ENCODE data around the gene GANAB. TPM values are rescaled to one million over a fixed set of nuclear protein-coding genes. Genes with fewer than 3 reads are reported as not detected.

GANAB gene
- total and polyA plus RNA-seq, 2 of the 13 experiments (the other 11 are each of a cell fraction or from before 2014, with no cell fraction given), result 99.5 to 234 TPM

DNA sequence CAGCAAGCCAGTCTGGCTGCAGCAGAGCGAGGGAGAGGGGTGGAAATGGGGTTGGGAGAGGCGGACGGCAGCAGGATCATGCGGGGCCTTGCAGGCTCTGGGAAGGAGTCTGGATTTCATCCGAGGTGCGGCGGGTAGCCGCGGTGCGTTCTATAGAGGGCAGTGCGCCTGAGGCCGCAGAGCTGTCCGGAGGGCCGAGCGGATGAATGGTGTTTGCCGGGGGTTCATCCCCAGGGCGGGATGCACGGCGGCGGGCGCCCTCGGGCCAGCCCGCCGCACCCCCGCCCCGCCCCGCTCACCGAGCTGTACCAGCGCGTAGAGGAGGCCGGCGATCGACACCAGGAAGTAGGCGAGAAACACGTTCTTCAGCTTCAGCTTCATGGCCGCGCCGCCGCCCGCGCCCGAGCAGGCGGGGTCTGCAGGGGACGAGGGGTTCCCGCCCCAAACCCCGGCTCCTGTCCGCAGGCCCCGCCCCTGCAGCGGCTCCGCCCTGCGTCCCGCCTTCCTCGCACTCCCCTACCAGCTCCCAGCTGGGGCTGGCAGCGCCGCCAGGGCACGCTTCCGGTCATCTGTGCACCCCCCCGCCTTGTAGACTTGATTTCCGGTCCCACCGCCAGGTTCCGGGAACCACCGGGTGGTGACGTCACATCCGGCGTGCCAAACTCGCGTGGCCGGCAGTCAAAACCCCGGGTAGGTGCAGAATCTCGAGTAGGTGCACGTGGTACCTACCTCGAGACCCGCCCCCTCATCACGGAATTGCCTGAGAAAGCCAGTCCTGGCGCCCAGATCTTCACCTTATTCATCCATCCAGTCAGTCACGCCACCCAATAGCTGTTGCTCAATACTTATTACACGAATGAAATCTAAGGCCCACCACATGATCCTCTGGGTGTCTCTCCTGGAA is 24.6 kb downstream of the GANAB start, which contains the start of gene B3GAT3 (continued):
- peak; percentile 82; the same call in 1 of the 2 replicates for TF ChIP-seq ZNF350 (CRISPR knock-in tag; IDR thresholded peaks at IDR 0.05; ENCODE audit: borderline replicate concordance, low read depth)
- TF ChIP-seq ZNF652 (CRISPR knock-in tag; IDR thresholded peaks at IDR 0.05; ENCODE audit: borderline replicate concordance, low read depth), result peak; percentile 50; the same call in 1 of the 2 replicates
- peak; percentile 57 for TF ChIP-seq PITX1 (CRISPR knock-in tag; IDR thresholded peaks at IDR 0.05)
- no peak; the same call in none of the 2 replicates for TF ChIP-seq ZNF670 (CRISPR knock-in tag; IDR thresholded peaks at IDR 0.05; ENCODE audit: borderline replicate concordance)
- TF ChIP-seq, protein P1, sequence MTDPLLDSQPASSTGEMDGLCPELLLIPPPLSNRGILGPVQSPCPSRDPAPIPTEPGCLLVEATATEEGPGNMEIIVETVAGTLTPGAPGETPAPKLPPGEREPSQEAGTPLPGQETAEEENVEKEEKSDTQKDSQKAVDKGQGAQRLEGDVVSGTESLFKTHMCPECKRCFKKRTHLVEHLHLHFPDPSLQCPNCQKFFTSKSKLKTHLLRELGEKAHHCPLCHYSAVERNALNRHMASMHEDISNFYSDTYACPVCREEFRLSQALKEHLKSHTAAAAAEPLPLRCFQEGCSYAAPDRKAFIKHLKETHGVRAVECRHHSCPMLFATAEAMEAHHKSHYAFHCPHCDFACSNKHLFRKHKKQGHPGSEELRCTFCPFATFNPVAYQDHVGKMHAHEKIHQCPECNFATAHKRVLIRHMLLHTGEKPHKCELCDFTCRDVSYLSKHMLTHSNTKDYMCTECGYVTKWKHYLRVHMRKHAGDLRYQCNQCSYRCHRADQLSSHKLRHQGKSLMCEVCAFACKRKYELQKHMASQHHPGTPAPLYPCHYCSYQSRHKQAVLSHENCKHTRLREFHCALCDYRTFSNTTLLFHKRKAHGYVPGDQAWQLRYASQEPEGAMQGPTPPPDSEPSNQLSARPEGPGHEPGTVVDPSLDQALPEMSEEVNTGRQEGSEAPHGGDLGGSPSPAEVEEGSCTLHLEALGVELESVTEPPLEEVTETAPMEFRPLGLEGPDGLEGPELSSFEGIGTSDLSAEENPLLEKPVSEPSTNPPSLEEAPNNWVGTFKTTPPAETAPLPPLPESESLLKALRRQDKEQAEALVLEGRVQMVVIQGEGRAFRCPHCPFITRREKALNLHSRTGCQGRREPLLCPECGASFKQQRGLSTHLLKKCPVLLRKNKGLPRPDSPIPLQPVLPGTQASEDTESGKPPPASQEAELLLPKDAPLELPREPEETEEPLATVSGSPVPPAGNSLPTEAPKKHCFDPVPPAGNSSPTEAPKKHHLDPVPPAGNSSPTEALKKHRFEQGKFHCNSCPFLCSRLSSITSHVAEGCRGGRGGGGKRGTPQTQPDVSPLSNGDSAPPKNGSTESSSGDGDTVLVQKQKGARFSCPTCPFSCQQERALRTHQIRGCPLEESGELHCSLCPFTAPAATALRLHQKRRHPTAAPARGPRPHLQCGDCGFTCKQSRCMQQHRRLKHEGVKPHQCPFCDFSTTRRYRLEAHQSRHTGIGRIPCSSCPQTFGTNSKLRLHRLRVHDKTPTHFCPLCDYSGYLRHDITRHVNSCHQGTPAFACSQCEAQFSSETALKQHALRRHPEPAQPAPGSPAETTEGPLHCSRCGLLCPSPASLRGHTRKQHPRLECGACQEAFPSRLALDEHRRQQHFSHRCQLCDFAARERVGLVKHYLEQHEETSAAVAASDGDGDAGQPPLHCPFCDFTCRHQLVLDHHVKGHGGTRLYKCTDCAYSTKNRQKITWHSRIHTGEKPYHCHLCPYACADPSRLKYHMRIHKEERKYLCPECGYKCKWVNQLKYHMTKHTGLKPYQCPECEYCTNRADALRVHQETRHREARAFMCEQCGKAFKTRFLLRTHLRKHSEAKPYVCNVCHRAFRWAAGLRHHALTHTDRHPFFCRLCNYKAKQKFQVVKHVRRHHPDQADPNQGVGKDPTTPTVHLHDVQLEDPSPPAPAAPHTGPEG (CRISPR knock-in tag; IDR thresholded peaks at IDR 0.05), result peak; percentile 24; the same call in 1 of the 2 replicates
- TF ChIP-seq ZNF841 (CRISPR knock-in tag; IDR thresholded peaks at IDR 0.05; ENCODE audit: borderline replicate concordance), result peak; percentile 53; the same call in 1 of the 2 replicates
- TF ChIP-seq, protein P2, sequence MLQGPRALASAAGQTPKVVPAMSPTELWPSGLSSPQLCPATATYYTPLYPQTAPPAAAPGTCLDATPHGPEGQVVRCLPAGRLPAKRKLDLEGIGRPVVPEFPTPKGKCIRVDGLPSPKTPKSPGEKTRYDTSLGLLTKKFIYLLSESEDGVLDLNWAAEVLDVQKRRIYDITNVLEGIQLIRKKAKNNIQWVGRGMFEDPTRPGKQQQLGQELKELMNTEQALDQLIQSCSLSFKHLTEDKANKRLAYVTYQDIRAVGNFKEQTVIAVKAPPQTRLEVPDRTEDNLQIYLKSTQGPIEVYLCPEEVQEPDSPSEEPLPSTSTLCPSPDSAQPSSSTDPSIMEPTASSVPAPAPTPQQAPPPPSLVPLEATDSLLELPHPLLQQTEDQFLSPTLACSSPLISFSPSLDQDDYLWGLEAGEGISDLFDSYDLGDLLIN (CRISPR knock-in tag; IDR thresholded peaks at IDR 0.05; ENCODE audit: borderline replicate concordance), result no peak
- no peak for TF ChIP-seq ADNP (CRISPR knock-in tag; IDR thresholded peaks at IDR 0.05)
- TF ChIP-seq MZF1 (CRISPR knock-in tag; IDR thresholded peaks at IDR 0.05; ENCODE audit: borderline replicate concordance), result no peak; the same call in 1 of the 2 replicates
- peak; percentile 57; the same call in 1 of the 2 replicates for TF ChIP-seq SOX5 (CRISPR knock-in tag; IDR thresholded peaks at IDR 0.05; ENCODE audit: borderline replicate concordance)
- TF ChIP-seq, protein P3, sequence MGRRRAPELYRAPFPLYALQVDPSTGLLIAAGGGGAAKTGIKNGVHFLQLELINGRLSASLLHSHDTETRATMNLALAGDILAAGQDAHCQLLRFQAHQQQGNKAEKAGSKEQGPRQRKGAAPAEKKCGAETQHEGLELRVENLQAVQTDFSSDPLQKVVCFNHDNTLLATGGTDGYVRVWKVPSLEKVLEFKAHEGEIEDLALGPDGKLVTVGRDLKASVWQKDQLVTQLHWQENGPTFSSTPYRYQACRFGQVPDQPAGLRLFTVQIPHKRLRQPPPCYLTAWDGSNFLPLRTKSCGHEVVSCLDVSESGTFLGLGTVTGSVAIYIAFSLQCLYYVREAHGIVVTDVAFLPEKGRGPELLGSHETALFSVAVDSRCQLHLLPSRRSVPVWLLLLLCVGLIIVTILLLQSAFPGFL (CRISPR knock-in tag; IDR thresholded peaks at IDR 0.05), result 0 out of 2 replicates have a peak, but pooled peaks have one; percentile 19
- TF ChIP-seq, protein P4, sequence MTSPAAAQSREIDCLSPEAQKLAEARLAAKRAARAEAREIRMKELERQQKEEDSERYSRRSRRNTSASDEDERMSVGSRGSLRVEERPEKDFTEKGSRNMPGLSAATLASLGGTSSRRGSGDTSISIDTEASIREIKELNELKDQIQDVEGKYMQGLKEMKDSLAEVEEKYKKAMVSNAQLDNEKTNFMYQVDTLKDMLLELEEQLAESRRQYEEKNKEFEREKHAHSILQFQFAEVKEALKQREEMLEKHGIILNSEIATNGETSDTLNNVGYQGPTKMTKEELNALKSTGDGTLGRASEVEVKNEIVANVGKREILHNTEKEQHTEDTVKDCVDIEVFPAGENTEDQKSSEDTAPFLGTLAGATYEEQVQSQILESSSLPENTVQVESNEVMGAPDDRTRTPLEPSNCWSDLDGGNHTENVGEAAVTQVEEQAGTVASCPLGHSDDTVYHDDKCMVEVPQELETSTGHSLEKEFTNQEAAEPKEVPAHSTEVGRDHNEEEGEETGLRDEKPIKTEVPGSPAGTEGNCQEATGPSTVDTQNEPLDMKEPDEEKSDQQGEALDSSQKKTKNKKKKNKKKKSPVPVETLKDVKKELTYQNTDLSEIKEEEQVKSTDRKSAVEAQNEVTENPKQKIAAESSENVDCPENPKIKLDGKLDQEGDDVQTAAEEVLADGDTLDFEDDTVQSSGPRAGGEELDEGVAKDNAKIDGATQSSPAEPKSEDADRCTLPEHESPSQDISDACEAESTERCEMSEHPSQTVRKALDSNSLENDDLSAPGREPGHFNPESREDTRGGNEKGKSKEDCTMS (CRISPR knock-in tag; conservative IDR thresholded peaks at IDR 0.05), result 0 out of 2 replicates have a peak, but pooled peaks have one; percentile 75
- peak; percentile 96 for TF ChIP-seq HDAC1 (CRISPR knock-in tag; IDR thresholded peaks at IDR 0.05)
- TF ChIP-seq, protein P5, sequence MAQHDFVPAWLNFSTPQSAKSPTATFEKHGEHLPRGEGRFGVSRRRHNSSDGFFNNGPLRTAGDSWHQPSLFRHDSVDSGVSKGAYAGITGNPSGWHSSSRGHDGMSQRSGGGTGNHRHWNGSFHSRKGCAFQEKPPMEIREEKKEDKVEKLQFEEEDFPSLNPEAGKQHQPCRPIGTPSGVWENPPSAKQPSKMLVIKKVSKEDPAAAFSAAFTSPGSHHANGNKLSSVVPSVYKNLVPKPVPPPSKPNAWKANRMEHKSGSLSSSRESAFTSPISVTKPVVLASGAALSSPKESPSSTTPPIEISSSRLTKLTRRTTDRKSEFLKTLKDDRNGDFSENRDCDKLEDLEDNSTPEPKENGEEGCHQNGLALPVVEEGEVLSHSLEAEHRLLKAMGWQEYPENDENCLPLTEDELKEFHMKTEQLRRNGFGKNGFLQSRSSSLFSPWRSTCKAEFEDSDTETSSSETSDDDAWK (CRISPR knock-in tag; IDR thresholded peaks at IDR 0.05), result no peak
- TF ChIP-seq HNRNPK (IDR thresholded peaks at IDR 0.05; ENCODE audit: low read depth, low read length, poor library complexity, severe bottlenecking), result no peak
